Effector CD8-positive, alpha-beta T cell (primary cell): Measurements from ENCODE around the gene CD27.
"Not testable (repeated sequence)": the region's sequence is repeated elsewhere in the genome, so short reads cannot be mapped to it uniquely, and the experiment has no call there.

Experiments used
- DNase-seq: peaks from one replicate; lab custom pipeline; 2025; lab: John Stamatoyannopoulos, UW

The CD27 gene

DNA sequence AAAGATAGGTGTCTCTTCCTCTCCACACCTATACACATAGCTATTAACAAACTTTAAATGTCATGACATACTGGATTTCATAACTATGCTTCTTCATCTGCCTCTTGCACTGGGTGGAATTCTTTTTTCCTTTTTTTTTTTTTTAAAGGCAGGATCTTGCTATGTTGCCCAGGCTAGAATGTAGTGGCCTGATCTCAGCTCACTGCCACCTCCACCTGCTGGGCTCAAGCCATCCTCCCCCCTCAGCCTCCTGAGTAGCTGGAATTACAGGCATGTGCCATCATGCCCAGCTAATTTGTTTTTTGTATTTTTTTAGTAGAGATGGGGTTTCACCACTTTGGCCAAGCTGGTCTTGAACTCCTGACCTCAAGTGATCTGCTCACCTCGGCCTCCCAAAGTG is 43.5 kb downstream of the CD27 start:
- no peak for DNase-seq

DNA sequence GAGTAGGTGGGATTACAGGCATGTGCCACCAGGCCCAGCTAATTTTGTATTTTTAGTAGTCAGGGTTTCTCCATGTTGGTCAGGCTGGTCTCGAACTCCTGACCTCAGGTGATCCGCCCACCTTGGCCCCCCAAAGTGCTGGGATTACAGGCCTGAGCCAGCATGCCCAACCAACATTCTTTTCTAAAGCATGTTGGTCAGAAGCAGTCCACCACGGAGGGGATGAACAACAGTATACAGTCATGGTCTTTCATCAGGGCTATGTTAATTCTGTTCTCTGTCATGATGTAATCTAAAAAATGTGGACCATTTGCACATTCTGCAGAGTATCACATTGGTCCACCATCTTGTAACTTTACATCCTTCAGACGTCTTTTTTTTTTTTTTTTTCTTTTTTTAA is 44.7 kb downstream of the CD27 start:
- DNase-seq: no peak

DNA sequence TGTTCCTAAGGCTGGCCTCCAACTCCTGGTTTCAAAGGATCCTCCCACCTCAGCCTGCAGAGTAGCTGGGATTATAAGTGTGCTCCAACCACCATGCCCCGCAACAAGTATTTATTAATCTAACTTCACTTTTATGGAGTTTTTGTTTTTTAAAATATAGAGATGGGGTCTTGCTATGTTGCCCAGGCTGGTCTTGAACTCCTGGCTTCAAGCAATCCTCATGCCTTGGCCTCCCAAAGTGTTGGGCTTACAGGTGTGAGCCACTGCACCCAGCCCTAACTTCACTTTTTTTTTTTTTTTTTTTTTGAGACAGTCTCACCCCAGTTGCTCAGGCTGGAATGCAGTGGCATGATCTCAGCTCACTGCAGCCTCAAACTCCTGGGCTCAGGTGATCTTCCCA is 45.9 kb downstream of the CD27 start:
- not testable (repeated sequence) for DNase-seq

DNA sequence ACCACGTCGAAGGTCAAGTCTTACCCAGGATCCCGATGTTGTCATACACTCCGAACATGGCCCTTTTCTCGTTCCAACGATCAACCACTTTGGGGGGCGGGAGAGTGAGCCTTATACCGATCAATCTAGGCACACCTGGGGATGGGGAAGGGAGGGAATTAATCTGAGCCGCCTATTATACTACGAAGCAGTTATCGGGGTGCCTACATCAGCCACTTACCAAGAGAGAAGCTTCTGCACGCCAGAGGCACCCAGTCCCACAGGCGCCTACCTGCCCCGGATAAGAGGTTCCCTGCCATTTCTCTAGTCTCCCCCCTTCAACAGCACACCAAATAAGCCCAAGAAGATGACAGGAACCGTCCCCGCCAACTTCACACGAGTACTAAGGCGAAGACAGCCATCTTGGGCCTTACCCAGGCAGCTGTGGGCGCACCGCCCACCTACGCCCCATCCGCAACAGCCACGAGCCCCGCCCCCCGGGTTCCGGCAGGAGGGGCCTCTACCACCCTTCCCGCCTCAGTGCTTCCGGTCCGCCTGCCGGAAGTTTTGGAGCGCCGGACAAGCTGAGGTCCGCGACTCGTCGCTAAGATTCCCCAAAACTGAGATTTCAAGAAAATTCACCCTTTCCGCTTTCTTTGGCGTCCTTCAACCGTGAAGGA is 48.2 kb downstream of the CD27 start, which contains the start of gene MRPL51:
Gene MRPL51, minus strand, starts transcription at position 425 of the 659 bp plus-strand sequence. Its CDS starts 126 bp downstream, at position 299.
- peak; percentile 91 for DNase-seq

DNA sequence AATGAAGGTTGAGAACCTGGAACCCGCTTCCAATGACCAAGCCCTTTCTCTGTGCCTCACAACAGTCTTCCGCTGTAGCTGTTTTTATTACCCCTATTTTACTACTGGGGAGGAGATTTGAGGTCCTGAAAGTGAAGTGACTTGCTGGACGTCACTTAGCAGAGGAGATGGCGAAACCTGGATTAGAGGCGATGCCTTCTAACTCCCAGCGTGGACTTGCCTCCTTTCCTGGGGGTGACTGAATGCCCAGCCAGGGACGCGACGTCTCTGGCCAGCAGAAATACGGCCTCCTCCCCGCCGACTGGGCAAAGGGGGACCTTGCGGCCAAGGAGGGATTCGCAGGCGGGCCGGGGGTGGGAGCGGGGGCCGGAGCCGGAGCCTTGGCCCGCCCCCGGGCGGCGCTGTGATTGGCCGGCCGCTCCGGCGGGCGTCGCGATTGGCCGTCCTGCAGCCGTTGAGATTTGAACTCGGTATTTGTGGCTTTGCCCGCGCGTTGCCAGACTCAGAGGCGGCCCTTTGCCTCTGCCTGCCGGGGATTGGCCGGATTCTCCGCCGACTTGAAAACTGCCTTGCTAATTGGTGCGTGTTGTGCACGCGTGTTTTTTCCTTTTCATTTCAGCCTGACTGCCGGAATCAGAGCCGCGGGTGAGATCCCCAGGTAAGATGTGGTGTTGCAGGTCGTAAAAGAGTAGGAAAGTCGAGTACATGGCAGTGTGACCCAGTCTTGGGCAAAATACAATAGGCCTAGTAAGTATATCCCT is 48.9 kb downstream of the CD27 start, which contains the start of gene NCAPD2:
Gene NCAPD2, plus strand, starts transcription at position 606 of the 761 bp plus-strand sequence. CDS start 997 bp downstream, outside the sequence.
- peak; percentile 90 for DNase-seq

DNA sequence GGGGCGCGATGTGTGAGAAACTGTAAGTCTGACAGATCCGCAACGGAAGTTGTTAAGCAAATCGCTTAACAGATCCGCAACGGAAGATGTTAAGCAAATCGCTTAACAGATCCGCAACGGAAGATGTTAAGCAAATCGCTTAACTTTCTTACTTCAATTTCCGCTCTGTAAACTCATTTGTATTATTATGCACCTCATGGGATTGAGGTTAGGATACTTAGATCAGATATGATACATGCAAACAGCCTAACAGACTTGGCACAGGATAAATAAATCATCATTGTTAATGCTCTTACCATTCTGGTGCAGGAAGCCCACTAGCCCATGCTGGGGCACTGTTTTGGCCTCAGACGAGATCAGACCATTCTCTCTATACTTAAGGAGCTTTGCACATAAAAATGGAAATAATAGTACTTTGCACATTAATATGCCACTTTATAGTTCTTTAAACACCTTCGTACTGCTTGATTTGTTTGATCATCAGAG is 49.5 kb downstream of the CD27 start:
- no peak for DNase-seq

DNA sequence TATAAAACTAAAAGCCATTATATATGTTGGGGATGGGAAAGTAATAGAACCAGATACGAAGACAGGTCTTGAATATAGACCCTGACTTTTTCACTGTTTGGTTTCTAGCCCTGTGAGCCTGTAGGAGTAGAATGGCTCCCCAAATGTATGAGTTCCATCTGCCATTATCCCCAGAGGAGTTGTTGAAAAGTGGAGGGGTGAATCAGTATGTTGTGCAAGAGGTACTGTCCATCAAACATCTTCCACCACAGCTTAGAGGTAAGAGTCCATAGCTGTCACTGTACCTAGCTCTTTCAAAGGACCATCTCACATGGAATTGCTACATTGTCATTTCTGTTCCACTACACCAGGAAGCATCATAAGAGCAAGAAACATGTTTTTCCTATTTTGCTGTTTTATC is 50.2 kb downstream of the CD27 start:
- no peak for DNase-seq

DNA sequence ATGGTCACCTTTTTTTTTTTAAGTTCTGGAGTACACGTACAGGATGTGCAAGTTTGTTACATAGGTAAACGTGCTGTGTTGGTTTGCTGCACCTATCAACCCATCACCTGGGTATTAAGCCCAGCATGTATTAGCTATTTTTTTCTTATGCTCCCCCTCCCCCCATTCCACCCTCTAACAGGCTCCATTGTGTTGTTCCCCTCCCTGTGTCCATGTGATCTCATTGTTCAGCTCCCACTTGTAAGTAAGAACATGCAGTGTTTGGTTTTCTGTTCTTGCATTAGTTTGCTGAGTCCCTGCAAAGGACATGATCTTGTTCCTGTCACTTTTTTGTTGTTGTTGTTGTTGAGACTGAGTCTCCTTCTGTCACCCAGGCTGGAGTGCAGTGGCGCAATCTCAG is 52.5 kb downstream of the CD27 start:
- not testable (repeated sequence) for DNase-seq

DNA sequence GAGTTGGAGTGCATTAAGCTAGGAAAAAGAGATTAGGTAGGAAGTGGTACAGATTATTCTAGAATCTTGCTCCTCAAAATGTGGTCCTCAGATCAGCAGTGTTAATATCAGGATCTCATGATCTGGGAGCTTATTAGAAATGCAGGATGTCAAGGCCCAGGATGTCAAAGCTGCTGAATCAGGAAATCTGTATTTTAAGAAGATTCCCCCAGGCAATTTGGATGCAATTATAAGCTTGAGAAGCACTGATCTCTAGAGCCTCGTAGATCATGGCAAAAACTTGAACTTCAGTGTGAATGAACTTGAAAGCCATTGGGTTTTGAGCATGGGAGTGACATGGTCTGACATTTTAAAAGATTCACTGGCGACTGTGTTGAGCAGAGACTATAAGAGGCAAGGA is 55.7 kb downstream of the CD27 start:
- no peak for DNase-seq
